Measurements from ENCODE around the gene PGD.

DNA sequence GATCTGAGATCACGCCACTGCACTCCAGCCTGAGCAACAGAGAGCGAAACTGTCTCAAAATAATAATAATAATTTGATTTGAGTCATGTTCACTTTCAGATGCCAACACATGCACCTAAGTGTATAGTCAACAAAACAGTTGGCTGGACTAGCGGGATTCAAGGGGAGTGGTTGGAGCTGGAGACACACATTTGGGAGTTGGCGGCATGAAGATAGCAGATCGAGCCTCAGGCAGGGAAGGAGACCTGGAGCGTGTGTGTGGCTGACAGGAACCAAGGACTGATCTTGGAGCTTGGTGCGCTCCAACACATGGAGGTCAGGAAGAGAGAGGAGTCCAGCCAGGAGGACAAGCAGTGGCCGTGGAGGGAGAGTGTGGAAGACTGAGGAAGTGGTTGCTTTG is 14.6 kb upstream of the PGD start:
- TF ChIP-seq ZBED1 (IDR thresholded peaks at IDR 0.05; ENCODE audit: borderline replicate concordance), result no peak
- no peak for TF ChIP-seq NFIC (IDR thresholded peaks at IDR 0.05; ENCODE audit: low read depth, low read length)
- no peak for TF ChIP-seq SUZ12 (IDR thresholded peaks at IDR 0.05; ENCODE audit: unreplicated experiment)
- TF ChIP-seq EP300 (IDR thresholded peaks at IDR 0.05; ENCODE audit: borderline replicate concordance in 1 of 2, control insufficient read depth in 1 of 2, low read depth in 2 of 2, low read length in 2 of 2), result no peak
- TF ChIP-seq, protein P1, sequence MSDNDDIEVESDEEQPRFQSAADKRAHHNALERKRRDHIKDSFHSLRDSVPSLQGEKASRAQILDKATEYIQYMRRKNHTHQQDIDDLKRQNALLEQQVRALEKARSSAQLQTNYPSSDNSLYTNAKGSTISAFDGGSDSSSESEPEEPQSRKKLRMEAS (IDR thresholded peaks at IDR 0.05; ENCODE audit: low read depth, low read length), result no peak
- TF ChIP-seq, protein P2, sequence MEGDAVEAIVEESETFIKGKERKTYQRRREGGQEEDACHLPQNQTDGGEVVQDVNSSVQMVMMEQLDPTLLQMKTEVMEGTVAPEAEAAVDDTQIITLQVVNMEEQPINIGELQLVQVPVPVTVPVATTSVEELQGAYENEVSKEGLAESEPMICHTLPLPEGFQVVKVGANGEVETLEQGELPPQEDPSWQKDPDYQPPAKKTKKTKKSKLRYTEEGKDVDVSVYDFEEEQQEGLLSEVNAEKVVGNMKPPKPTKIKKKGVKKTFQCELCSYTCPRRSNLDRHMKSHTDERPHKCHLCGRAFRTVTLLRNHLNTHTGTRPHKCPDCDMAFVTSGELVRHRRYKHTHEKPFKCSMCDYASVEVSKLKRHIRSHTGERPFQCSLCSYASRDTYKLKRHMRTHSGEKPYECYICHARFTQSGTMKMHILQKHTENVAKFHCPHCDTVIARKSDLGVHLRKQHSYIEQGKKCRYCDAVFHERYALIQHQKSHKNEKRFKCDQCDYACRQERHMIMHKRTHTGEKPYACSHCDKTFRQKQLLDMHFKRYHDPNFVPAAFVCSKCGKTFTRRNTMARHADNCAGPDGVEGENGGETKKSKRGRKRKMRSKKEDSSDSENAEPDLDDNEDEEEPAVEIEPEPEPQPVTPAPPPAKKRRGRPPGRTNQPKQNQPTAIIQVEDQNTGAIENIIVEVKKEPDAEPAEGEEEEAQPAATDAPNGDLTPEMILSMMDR (IDR thresholded peaks at IDR 0.05 in 2 of 3, conservative IDR thresholded peaks at IDR 0.05 in 1 of 3; ENCODE audit: control insufficient read depth in 2 of 3, extremely low read depth in 1 of 3, insufficient read depth in 1 of 3, low read depth in 3 of 3, low read length in 3 of 3), result no peak
- TF ChIP-seq ZSCAN29 (IDR thresholded peaks at IDR 0.05), result no peak

All from GM12878 (cell line).